HG03159 (cell line): ENCODE measurements around the gene CDK5R1.

Experiments
- ATAC-seq: cut with Tn5 transposase; IDR thresholded peaks from one replicate; pipeline ENCODE4 v1.9.1; 2021; ENCODE audit warnings: mild to moderate bottlenecking, moderate library complexity; ENCODE audit not compliant: unreplicated experiment

CDK5R1 gene

DNA sequence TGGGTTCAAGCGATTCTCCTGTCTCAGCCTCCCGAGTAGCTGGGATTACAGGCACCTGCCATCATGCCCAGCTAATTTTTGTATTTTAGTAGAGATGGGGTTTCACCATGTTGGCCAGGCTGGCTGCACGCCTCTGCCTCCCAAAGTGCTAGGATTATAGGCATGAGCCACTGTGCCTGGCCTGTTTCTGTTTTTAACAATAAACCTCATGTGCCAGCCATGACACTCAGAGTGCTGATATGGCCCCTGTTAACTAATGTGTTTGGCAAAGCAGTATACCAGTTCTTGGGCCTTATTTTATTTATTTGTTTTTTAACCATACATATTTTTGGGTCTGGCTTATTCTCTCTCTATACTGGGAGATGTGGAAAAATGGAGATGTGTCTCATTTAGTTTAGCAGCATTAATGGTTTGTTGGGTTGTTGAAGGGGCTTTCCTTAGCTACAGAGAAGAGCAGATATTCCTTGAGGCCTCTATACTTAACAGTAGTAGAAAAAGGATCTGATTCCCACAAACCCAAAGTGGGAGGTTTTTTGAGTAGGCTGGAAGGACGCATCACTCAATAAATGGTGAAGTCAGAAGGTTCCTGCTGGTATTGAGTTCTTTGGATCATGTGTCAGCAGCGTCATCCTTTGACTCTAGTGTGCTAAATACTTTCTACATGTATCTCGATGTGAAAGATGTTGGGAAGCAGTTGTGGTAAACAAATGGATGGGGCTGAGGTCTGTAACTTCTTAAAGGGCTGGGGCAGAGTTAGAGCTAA is 16.2 kb upstream of the CDK5R1 start:
- ATAC-seq = no peak

DNA sequence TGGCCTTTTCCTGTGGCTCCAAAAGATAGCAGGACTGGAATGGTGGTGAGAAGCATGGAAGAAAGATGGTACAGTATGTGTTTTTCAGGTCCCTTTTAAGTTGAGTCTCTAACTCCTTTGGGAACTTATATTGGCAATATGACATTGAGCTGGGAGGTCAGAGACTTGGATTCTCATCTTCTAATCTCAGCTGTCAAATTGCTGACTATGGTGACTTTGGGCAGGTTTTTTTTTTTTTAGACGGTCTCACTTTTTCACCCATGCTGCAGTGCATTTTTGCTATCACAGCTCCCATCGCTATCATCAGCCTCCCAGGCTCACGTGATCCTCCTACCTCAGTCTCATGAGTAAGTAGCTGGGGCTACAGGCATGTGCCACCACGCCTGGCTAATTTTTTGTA is 15.1 kb upstream of the CDK5R1 start:
- no peak for ATAC-seq

DNA sequence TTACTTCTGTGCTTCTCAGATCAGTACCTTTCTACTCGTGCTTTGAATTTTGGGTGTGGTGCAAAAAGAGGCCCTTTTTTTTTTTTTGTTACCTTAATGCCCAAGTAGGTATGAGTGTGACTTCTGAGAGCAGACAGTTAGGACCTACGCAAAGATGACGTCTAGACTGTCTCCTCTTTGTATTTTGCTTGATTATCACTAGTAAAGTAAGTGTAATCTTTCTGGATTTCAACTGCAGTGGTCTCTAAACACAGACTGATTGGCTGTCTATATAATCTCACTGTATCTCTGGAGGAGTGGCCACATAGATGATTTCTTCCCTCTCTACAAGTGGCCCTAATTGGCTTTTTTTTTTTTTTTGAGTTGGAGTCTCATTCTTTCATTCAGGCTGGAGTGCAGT is 11.5 kb upstream of the CDK5R1 start:
- no peak for ATAC-seq

DNA sequence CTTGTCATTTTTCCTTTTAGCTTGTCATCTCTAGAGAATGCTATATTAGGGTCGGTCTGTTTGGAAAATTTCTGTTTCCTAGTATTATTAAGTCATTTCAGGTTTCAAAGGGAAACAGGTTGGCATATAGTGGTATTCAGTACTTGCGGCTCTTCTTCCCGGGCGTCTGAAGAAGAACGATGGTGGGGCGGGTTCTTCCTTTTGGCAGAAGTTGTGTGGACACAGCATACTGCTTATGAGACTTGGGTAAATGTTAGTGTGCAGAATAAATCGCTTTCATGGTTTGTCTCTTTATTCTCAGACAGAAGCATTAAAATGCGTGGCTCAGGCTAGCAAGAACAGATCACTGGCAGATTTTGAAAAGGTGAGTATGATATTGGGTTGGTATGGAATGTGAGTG is 9.6 kb upstream of the CDK5R1 start:
- ATAC-seq = no peak

DNA sequence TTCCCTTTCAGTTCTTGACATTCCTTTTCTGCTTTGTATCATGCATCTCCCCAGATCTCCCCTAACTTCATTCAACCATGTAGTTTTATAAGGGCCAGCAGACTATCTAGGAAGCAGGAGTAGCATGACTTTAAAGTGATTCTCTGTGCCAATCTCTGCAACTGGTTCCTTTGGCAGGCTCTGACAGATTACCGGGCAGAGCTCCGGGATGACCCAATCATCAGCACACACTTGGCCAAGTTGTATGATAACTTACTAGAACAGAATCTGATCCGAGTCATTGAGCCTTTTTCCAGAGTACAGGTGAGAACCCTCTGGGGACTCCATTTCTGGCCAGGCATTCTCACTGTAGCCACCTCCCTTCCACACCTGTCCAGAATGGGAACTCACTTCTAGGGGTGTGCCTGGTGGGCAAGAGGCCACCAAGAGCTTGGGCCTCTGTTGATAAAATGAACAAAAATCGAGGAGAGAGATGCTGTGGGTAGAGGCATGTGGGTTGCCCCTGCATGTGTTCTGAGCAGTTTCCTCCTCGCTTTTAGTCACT is 7.6 kb upstream of the CDK5R1 start:
- ATAC-seq = no peak

DNA sequence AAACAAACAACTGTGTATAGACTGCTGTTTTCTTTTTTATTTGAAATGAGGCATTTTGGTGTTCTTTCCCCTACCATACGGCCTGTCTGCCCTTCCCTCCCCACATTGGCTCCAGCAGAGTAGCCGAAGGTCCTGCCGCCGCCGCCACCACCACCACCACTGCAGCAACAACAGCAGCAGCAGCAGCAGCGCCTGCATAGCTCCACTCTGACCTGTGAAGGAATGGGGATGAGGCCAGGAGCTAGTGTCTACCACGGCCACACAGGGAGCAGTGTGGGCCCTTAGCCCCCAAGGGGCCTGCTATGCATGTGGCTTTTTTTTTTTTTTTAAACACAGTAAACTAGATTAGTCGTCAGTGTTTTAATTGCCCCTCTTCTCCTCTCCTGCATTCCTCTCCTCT is 5.6 kb upstream of the CDK5R1 start:
- no peak for ATAC-seq

DNA sequence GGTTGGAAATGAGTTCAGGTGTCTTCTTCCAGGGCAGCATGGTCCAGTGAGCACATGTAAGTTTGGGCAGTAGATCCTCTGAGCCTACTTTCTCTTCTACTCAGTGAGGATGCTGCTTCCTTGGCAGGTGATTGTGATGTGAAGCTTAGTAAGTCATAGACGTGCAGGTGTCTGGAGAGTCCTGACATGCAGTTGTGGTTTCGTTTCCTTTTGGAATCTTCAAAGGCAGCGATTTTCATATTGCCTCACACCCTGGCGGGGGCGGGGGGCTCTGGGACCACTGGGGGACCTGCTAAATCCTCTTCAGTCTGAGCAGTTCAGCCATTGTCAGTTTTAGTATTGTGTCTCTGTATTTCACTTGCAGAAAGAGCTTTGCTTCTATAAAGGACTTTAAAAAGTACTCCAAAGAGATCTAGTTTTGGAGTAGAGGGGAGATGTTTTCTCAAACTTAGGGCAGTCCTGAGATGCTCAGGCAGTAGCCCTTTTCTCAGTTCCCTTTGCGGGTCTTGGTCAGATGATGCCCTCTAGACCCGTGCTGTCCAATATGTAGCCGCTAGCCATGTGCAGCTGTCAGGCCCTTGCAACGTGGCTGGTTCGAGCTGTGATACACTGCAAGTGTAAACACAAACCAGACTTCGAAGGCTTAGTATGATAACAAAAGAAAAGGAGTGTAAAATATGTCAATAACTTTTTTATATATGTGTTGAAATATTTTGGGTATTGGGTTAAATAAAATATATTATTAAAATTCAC is 4.0 kb upstream of the CDK5R1 start:
- no peak for ATAC-seq

DNA sequence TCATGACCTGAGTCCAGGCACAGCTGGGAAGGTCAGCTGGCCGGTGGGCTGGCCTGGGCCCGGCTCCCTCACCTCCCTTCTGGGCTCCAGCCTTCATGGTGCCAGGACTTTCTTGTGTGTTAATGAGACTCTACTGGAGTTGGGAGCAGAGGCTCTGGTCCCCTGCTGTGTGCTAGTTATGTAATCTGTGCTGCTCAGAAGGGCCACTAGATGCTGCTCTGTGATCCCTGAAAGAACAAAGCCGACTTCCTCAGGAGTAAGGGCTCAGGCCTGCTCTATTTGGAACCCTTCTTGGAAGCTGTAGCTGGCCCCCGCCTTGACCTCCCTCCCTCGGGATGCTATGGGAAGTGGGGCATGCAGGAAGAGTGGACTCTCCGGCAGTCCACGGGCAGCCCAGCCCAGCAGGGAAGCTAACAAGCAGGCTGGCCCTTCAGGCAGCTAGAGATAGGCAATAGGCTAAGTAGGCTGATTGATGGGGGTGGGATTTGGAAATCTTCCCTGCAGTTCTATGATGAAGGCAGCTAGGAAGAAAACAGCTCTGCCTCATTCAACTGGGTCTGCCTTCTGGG is 3.3 kb upstream of the CDK5R1 start:
- no peak for ATAC-seq

DNA sequence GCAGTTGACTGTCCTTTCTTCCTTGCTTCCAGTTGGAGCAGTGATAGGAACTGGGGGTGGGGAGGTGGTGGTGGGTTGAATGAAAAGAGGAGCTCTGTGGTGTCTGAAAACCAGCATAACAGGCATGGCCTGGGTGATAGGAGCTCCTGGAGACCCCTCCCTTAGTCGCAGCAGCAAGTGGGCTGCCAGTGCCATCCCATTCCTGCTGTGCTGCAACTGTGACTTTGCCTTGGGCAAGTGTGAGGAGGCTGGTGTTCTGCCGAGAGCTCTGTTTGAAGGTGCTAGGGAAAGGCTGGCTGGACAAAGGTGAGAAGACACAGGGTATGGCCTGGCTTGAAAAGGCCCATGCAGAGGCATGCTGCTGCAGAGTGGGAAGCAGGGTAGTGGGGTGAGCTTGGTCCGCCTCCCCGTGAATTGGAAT is 2.7 kb upstream of the CDK5R1 start:
- no peak for ATAC-seq

DNA sequence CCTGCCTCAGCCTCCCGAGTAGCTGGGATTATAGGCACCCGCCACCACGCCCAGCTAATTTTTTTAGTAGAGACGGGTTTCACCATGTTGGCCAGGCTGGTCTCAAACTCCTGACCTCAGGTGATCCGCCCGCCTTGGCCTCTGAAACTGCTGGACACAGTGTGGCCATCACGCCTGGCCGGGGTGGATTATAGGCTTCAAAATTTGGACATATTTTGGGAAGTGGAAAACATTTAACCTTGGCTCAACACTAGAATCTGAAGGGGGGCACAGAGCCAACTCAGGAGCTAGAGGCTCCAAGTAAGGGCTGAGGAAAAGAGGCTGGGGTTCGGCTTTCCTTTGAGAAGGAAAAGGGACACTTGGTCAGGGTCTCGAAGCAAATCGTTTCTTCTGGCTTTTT is 2.2 kb upstream of the CDK5R1 start:
- no peak for ATAC-seq

DNA sequence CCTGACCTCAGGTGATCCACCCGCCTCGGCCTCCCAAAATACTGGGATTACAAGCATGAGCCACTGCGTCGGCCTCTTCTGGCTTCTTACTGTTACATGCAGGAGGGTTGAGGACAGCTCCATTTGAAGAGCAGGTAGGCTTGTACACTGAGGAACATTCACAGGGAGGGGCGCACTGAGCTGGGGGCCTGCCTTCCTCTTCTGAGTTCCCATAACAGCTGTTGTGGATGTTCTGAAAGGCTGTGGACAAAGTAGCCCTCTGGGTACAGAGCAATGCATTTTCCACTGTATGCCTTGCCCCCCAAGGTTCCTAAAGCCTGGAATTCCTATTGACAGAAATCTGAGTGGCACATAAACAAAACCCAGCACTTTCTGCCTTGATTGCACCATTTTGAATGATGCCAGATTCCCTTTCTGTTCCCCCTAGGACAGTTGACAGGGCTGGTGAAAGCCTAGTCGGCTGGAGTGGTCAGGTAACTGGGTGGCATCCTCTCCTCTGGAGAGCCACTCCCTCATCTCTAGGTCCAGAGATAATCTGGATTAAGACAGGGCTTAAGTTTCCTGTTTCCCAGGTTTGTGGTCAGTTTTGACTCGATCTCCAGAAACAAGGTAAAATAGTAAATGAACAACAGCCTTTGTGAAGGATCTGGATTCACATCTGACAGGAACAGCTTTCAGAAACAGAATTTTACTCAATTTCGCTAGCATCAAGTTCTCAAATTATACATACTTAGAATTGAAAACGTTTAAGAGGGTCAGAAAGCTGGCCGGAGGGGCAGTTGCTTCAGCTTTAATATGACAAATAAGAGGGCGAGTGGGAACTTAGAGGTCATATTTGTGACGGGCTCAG is 1.3 kb upstream of the CDK5R1 start:
- ATAC-seq = no peak

DNA sequence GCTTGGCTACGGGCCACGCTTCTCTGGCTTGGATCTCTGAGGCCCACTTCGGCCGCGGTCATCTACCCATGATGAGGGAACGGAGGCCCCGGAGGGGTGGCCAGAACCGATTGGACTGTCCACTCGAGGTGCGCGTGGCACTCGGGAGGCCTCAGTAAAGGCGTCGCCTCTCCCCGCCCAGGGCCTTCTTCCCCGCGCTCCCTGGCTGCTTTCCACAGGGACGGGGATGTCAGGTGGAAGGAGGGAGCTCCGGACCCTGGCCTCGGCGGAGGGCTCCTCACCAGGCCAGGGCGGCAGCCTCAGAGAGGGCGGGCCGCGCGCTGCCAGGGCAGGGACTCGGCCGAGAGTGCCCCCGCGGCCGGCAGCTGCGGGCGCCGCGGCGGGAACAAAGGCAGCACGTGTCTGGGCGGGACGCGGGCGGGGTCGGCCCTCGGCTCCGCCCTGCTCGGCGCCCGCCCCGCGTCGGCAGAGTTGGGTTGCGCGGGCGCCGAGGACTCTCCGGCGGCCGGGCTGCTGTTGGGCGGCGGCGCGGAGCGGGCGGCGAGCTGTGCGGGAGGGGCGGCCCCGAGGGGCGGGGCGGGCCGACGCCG is 587 bp upstream of the CDK5R1 start:
- ATAC-seq = peak; percentile 58

DNA sequence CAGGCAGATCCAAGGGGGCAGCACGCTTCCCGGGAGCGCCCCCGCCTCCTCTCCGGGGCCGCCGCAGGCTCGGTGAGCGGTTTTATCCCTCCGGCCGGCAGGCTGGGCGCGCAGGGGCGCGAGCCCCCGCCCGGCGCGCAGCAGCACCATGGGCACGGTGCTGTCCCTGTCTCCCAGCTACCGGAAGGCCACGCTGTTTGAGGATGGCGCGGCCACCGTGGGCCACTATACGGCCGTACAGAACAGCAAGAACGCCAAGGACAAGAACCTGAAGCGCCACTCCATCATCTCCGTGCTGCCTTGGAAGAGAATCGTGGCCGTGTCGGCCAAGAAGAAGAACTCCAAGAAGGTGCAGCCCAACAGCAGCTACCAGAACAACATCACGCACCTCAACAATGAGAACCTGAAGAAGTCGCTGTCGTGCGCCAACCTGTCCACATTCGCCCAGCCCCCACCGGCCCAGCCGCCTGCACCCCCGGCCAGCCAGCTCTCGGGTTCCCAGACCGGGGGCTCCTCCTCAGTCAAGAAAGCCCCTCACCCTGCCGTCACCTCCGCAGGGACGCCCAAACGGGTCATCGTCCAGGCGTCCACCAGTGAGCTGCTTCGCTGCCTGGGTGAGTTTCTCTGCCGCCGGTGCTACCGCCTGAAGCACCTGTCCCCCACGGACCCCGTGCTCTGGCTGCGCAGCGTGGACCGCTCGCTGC is 832 bp downstream of the CDK5R1 start:
- no peak for ATAC-seq

DNA sequence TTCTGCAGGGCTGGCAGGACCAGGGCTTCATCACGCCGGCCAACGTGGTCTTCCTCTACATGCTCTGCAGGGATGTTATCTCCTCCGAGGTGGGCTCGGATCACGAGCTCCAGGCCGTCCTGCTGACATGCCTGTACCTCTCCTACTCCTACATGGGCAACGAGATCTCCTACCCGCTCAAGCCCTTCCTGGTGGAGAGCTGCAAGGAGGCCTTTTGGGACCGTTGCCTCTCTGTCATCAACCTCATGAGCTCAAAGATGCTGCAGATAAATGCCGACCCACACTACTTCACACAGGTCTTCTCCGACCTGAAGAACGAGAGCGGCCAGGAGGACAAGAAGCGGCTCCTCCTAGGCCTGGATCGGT is 1.4 kb downstream of the CDK5R1 start:
- no peak for ATAC-seq

DNA sequence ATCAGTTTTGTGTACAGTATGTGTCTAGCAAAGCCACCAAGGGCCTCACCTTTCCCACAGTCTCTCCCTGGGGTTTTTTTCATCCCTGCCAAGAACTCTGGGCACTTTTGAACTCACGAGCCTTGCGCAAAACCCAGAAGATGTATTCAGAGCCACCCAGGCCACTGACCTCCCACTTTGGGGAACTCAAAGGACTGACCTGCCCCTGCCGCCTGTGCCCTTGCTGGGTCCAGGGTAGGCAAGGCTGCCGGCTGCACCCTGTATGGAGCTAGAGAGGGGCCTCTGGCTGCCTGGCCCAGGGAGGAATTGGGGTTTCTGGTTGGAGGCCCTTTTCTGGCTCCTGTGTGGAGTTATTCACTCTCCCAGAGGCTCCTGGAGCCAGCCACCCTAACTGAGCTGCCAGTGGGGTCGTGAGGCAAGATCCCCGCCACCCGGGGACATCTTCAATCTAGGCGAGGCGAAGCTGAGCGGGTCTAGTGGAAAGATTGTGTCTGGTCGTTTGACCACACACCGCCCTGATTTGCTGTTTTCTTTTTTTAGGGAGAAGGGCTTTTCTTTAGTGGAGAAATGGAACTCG is 1.9 kb downstream of the CDK5R1 start:
- ATAC-seq = no peak

DNA sequence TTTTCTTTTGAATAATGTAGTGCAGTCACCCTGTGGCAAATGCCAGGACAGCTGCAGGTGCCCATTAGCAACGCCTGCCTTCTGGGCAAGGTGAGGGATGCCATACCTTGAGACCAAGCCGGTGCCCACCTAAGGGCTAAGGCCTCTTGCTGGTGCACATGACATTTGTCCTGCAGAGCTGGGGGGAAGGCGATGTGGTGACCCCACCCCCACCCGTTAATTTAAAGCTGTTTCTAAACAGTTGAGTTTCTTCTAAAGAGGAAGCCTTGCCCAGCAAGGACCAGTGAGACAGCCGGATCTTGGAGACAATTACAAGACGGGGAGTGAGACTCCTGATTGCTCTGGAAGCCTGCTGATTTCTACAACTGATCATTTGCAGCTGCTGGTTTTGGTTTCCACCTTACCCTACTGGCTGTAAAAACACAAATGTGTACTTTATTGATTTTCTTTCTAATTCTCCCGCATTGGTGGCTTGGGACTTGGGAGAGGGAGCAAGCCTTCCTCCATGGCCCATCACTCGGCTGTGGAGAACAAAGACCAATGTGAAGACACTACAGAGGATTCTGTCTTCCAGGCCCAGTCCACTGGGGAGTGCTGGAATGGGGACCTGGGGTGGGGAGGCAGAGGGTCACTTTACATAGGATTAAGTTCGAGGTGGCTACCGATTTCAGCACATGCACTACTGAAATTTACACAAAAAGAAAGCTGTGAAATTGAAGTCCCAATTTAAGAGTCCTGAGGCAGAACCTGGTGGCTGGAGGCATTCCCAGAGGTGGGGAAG is 2.7 kb downstream of the CDK5R1 start:
- no peak for ATAC-seq

DNA sequence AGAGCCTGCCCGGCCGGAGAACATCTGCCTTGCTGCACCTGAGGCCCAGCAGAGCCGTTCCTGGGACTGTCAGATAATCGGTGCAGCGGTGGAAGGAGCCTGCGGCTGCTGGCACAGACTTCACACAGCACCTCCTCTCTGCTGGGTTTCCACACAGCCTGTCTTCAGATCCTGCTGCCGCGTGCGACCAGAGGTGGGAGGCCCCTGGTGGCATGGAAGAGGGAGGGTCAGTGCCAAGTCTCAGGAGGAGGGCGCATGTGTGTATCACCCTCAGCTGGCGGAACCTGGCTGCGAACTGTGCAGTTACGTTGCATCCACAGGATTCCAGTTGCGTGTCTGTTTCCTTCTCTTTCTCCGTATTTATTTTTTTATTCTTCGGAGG is 3.3 kb downstream of the CDK5R1 start:
- ATAC-seq = no peak

DNA sequence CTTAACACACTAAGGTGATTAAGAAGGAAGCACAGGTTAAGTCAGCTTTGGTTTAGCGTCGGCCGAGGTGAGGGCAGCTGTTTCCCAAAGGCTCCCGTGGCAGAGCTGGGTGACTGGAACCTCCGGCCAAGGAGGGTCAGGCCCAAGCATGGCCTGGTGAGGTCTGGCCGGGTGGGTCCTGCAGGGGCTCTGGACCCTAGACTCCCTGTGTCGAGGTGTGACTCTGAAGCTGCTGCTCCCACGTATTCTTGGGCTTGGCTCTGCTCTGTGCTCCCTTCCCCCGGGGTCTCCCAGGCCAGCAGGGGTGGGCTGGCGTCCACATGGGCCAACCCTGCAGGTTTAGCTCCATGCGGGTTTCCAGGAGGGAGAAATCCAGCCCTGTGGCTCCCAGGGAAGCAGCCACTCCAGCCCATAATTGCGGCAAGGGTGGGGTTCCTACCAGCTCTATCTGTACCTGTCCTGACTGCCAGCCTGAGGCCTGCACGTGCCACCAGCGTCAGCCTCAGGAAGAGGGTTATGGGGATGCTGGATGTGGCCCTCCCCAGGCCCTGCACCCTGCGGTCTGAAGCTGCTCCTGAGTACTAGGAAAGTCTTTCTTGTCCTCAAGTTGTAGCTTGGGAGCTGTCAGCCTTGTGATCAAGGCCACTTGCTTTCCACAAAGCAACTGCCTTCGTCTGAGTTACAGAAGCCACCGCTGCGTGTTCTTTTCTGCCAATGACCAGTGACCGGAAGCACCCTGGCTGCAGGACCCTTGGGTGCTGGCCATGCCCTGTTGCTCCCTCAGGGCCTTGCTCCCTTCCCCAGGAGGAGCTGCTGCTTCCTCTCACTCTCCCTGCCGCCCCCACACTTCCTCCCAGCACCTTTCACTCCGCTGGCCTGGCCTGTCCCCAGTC is 4.8 kb downstream of the CDK5R1 start:
- no peak for ATAC-seq
